Measurements from ENCODE around the gene PPIL6.

The PPIL6 gene

GRCh38 chr6:109360281-109360680 lies 80.1 kb downstream of the PPIL6 start:
- no peak for TF ChIP-seq TCF12 (IDR thresholded peaks at IDR 0.05; ENCODE audit: low read depth)
- no peak for TF ChIP-seq CEBPB (IDR thresholded peaks at IDR 0.05)
- no peak for TF ChIP-seq RAD21 (IDR thresholded peaks at IDR 0.05; ENCODE audit: low read depth)
- TF ChIP-seq TEAD4 (IDR thresholded peaks at IDR 0.05): no peak
- TF ChIP-seq USF1 (IDR thresholded peaks at IDR 0.05): no peak
- TF ChIP-seq NFIC (IDR thresholded peaks at IDR 0.05): no peak
- TF ChIP-seq REST (IDR thresholded peaks at IDR 0.05; ENCODE audit: low read depth): no peak
- TF ChIP-seq ZBTB7A (IDR thresholded peaks at IDR 0.05; ENCODE audit: low read depth): no peak
- no peak for TF ChIP-seq YY1 (IDR thresholded peaks at IDR 0.05; ENCODE audit: low read depth)
- no peak for TF ChIP-seq EGR1 (IDR thresholded peaks at IDR 0.05)
- no peak for TF ChIP-seq EP300 (IDR thresholded peaks at IDR 0.05; ENCODE audit: borderline replicate concordance)
- TF ChIP-seq, protein P1, sequence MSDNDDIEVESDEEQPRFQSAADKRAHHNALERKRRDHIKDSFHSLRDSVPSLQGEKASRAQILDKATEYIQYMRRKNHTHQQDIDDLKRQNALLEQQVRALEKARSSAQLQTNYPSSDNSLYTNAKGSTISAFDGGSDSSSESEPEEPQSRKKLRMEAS (IDR thresholded peaks at IDR 0.05): no peak
- no peak for TF ChIP-seq CREB1 (IDR thresholded peaks at IDR 0.05; ENCODE audit: low read depth)
- no peak for TF ChIP-seq FOXM1 (IDR thresholded peaks at IDR 0.05; ENCODE audit: borderline replicate concordance, low read depth)
- TF ChIP-seq TAF1 (IDR thresholded peaks at IDR 0.05; ENCODE audit: low read depth): no peak

- no peak for TF ChIP-seq NFIC (IDR thresholded peaks at IDR 0.05)
- no peak for TF ChIP-seq RAD21 (IDR thresholded peaks at IDR 0.05; ENCODE audit: low read depth)
- no peak for TF ChIP-seq TAF1 (IDR thresholded peaks at IDR 0.05; ENCODE audit: low read depth)
- TF ChIP-seq EGR1 (IDR thresholded peaks at IDR 0.05): no peak
- no peak for TF ChIP-seq CREB1 (IDR thresholded peaks at IDR 0.05; ENCODE audit: low read depth)
- no peak for TF ChIP-seq ZBTB7A (IDR thresholded peaks at IDR 0.05; ENCODE audit: low read depth)
- TF ChIP-seq, protein P1 (IDR thresholded peaks at IDR 0.05): no peak
- no peak for TF ChIP-seq TCF12 (IDR thresholded peaks at IDR 0.05; ENCODE audit: low read depth)
- no peak for TF ChIP-seq CEBPB (IDR thresholded peaks at IDR 0.05)
- no peak for TF ChIP-seq EP300 (IDR thresholded peaks at IDR 0.05; ENCODE audit: borderline replicate concordance)
- TF ChIP-seq TEAD4 (IDR thresholded peaks at IDR 0.05): no peak
- TF ChIP-seq REST (IDR thresholded peaks at IDR 0.05; ENCODE audit: low read depth): no peak
- no peak for TF ChIP-seq FOXM1 (IDR thresholded peaks at IDR 0.05; ENCODE audit: borderline replicate concordance, low read depth)
Measured at GRCh38 chr6:109359248-109359647, 81.2 kb downstream of the PPIL6 start.

- TF ChIP-seq EP300 (IDR thresholded peaks at IDR 0.05; ENCODE audit: borderline replicate concordance) (no peak), ZBTB7A (IDR thresholded peaks at IDR 0.05; ENCODE audit: low read depth) (no peak), EGR1 (IDR thresholded peaks at IDR 0.05) (no peak), USF1 (IDR thresholded peaks at IDR 0.05) (no peak), REST (IDR thresholded peaks at IDR 0.05; ENCODE audit: low read depth) (no peak), TEAD4 (IDR thresholded peaks at IDR 0.05) (no peak), TCF12 (IDR thresholded peaks at IDR 0.05; ENCODE audit: low read depth) (no peak), RAD21 (IDR thresholded peaks at IDR 0.05; ENCODE audit: low read depth) (no peak), YY1 (IDR thresholded peaks at IDR 0.05; ENCODE audit: low read depth) (no peak), TAF1 (IDR thresholded peaks at IDR 0.05; ENCODE audit: low read depth) (no peak), CEBPB (IDR thresholded peaks at IDR 0.05) (no peak), FOXM1 (IDR thresholded peaks at IDR 0.05; ENCODE audit: borderline replicate concordance, low read depth) (no peak)
- TF ChIP-seq, protein P1 (IDR thresholded peaks at IDR 0.05): no peak
Measured at GRCh38 chr6:109358204-109358603, 82.2 kb downstream of the PPIL6 start.

DNA sequence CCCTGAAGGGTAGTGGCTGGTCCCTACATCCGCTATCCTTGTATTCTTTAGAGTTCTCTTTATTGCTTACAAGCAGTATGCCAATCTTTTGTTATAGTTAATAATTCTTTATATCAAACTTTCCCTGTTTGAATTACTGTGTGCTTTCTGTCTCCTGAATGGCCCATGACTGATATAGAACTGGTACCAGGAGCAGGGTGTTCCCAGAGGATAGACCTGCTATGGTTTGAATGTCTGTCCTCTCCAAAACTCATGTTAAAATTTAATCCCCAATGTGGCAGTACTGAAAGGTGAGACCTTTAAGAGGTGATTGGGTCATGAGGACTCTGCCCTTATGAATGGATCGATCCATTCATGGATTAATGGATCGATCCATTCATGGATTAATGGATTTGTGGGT lies 84.2 kb downstream of the PPIL6 start:
- TF ChIP-seq CREB1 (IDR thresholded peaks at IDR 0.05; ENCODE audit: low read depth) (no peak), EGR1 (IDR thresholded peaks at IDR 0.05) (no peak), EP300 (IDR thresholded peaks at IDR 0.05; ENCODE audit: borderline replicate concordance) (no peak), NFIC (IDR thresholded peaks at IDR 0.05) (no peak), YY1 (IDR thresholded peaks at IDR 0.05; ENCODE audit: low read depth) (no peak), ZBTB7A (IDR thresholded peaks at IDR 0.05; ENCODE audit: low read depth) (no peak), REST (IDR thresholded peaks at IDR 0.05; ENCODE audit: low read depth) (no peak), FOXM1 (IDR thresholded peaks at IDR 0.05; ENCODE audit: borderline replicate concordance, low read depth) (no peak), TAF1 (IDR thresholded peaks at IDR 0.05; ENCODE audit: low read depth) (no peak), TEAD4 (IDR thresholded peaks at IDR 0.05) (no peak), RAD21 (IDR thresholded peaks at IDR 0.05; ENCODE audit: low read depth) (no peak), CEBPB (IDR thresholded peaks at IDR 0.05) (no peak), USF1 (IDR thresholded peaks at IDR 0.05) (no peak), TCF12 (IDR thresholded peaks at IDR 0.05; ENCODE audit: low read depth) (no peak)
- TF ChIP-seq, protein P1 (IDR thresholded peaks at IDR 0.05): no peak

Data from Ishikawa (cell line).